IMR-90 (cell line): ENCODE measurements around the gene RNF223. TPM values are rescaled to one million over a fixed set of nuclear protein-coding genes. Genes with fewer than 3 reads are reported as not detected.

Source experiments
- ATAC-seq: fragments of 200-7000 bp; cut with Tn5 transposase; 2 replicates; pipeline ENCODE4 v1.9.1; 2020; ENCODE audit warnings: low read depth, mild to moderate bottlenecking, moderate library complexity
- BruUV-seq: library from RNA; stranded (reverse); fragments of 400-500 nt; replicated peaks from 2 replicates; lab custom pipeline; 2021; lab: Mats Ljungman, UMichigan
- CTCF ChIA-PET: fragments of 300-600 bp; formaldehyde crosslinking; extraction: SDS; loops from one replicate; lab custom pipeline; 2021; ENCODE audit warnings: antibody characterized with exemption; lab: Yijun Ruan, JAX
- POLR2A ChIA-PET: fragments of 300-600 bp; sonication (Branson Sonifier 250); formaldehyde crosslinking; loops from one replicate; lab custom pipeline; 2022; ENCODE audit warnings: antibody characterized with exemption; ENCODE audit not compliant: unreplicated experiment; lab: Charles Lee
- DNase-seq: peaks from one replicate; pipeline ENCODE4 v3.0.0; 2013
- H2AFZ ChIP-seq: replicated peaks from 2 replicates; pipeline ENCODE3; 2013; ENCODE audit warnings: low read length, mild to moderate bottlenecking; ENCODE audit not compliant: poor library complexity
- H2AK5ac ChIP-seq: 2 replicates; pipeline ENCODE4 v1.6.1; 2013; ENCODE audit warnings: low read depth, low read length, inconsistent platforms
- H2AK9ac ChIP-seq: replicated peaks from 2 replicates; pipeline ENCODE3; 2013; ENCODE audit warnings: mild to moderate bottlenecking, low read depth, low read length, moderate library complexity; ENCODE audit not compliant: poor library complexity
- H2BK120ac ChIP-seq: 2 replicates; pipeline ENCODE4 v1.6.1; 2013; ENCODE audit warnings: low read depth, low read length, inconsistent platforms
- H2BK15ac ChIP-seq: 3 replicates; pipeline ENCODE4 v1.6.1; 2013; ENCODE audit warnings: low read depth, low read length, inconsistent platforms
- H2BK20ac ChIP-seq: 2 replicates; pipeline ENCODE4 v1.6.1; 2013; ENCODE audit warnings: low read depth, mild to moderate bottlenecking, inconsistent platforms, low read length, moderate library complexity
- H2BK5ac ChIP-seq: 2 replicates; pipeline ENCODE4 v1.6.1; 2013; ENCODE audit warnings: mild to moderate bottlenecking, low read depth, low read length, inconsistent platforms; ENCODE audit not compliant: poor library complexity, severe bottlenecking
- H3K14ac ChIP-seq: replicated peaks from 2 replicates; pipeline ENCODE4 v1.6.1; 2013; ENCODE audit warnings: low read depth, low read length, inconsistent platforms
- H3K18ac ChIP-seq: 2 replicates; pipeline ENCODE4 v1.6.1; 2013; ENCODE audit warnings: low read depth, low read length, control low read depth
- H3K23ac ChIP-seq: 2 replicates; pipeline ENCODE4 v1.6.1; 2013; ENCODE audit warnings: low read depth, low read length, inconsistent platforms
- H3K27ac ChIP-seq: 2 replicates; pipeline ENCODE4 v1.5.1; 2013; ENCODE audit warnings: mild to moderate bottlenecking, control low read depth, low read length; ENCODE audit not compliant: insufficient read depth
- H3K27me3 ChIP-seq: 2 replicates; pipeline ENCODE4 v1.6.1; 2013; ENCODE audit warnings: low read length; ENCODE audit not compliant: control insufficient read depth, insufficient read depth
- H3K36me3 ChIP-seq: 2 replicates; pipeline ENCODE4 v1.6.1; 2013; ENCODE audit warnings: low read length, mixed read lengths; ENCODE audit not compliant: control insufficient read depth, insufficient read depth
- H3K4ac ChIP-seq: 2 replicates; pipeline ENCODE4 v1.6.1; 2013; ENCODE audit warnings: low read depth, low read length, inconsistent platforms
- H3K4me1 ChIP-seq: 2 replicates; pipeline ENCODE4 v1.6.1; 2013; ENCODE audit warnings: low read length, mixed read lengths; ENCODE audit not compliant: control insufficient read depth, insufficient read depth
- H3K4me2 ChIP-seq: 2 replicates; pipeline ENCODE4 v1.6.1; 2013; ENCODE audit warnings: low read depth, mild to moderate bottlenecking, control low read depth, low read length, moderate library complexity
- H3K4me3 ChIP-seq: 2 replicates; pipeline ENCODE4 v1.5.1; 2013; ENCODE audit warnings: low read depth, mild to moderate bottlenecking, control low read depth, low read length, moderate library complexity; ENCODE audit not compliant: insufficient read depth
- H3K56ac ChIP-seq: 2 replicates; pipeline ENCODE4 v1.6.1; 2013; ENCODE audit warnings: low read length, inconsistent platforms; ENCODE audit not compliant: insufficient read depth; ENCODE audit errors: extremely low read depth
- H3K79me1 ChIP-seq, 2 experiments: 2 replicates each; pipeline ENCODE4 v1.6.1; 2013; ENCODE audit warnings: low read length in 2 of 2, inconsistent platforms in 1 of 2, low read depth in 1 of 2
- H3K9ac ChIP-seq: 2 replicates; pipeline ENCODE4 v1.6.1; 2013; ENCODE audit warnings: low read depth, low read length, control low read depth
- H3K9me1 ChIP-seq: 2 replicates; pipeline ENCODE4 v1.6.1; 2013; ENCODE audit warnings: low read length, inconsistent platforms; ENCODE audit not compliant: insufficient read depth
- H3K9me3 ChIP-seq: 2 replicates; pipeline ENCODE4 v1.6.1; 2013; ENCODE audit warnings: low read length; ENCODE audit not compliant: control insufficient read depth, insufficient read depth
- H4K20me1 ChIP-seq: 2 replicates; pipeline ENCODE4 v1.6.1; 2013; ENCODE audit warnings: low read length, inconsistent platforms; ENCODE audit not compliant: insufficient read depth
- H4K5ac ChIP-seq: 2 replicates; pipeline ENCODE4 v1.6.1; 2013; ENCODE audit warnings: mild to moderate bottlenecking, low read depth, low read length, control low read depth
- H4K8ac ChIP-seq, 2 experiments: 2 replicates each; pipeline ENCODE4 v1.6.1; 2013; ENCODE audit warnings: low read depth in 2 of 2, low read length in 2 of 2, control low read depth in 1 of 2, inconsistent platforms in 1 of 2
- H4K91ac ChIP-seq: 2 replicates; pipeline ENCODE4 v1.6.1; 2013; ENCODE audit warnings: low read depth, low read length, inconsistent platforms; ENCODE audit not compliant: insufficient read depth
- BHLHE40 ChIP-seq: fragments of 150-350 bp; IDR thresholded peaks from 2 replicates; pipeline ENCODE4 v1.6.1; 2016; ENCODE audit warnings: mild to moderate bottlenecking, low read depth, low read length
- CEBPB ChIP-seq: IDR thresholded peaks from 2 replicates; pipeline ENCODE4 v1.6.1; 2012; ENCODE audit warnings: low read depth, low read length, improper control_type of control experiment
- MAFK ChIP-seq: IDR thresholded peaks from 2 replicates; pipeline ENCODE4 v1.6.1; 2012; ENCODE audit warnings: low read depth, low read length, improper control_type of control experiment
- MAZ ChIP-seq: IDR thresholded peaks from 2 replicates; pipeline ENCODE4 v1.6.1; 2012; ENCODE audit warnings: low read depth, mild to moderate bottlenecking, low read length, improper control_type of control experiment, moderate library complexity, borderline replicate concordance
- MXI1 ChIP-seq: IDR thresholded peaks from 2 replicates; pipeline ENCODE4 v1.6.1; 2012; ENCODE audit warnings: low read depth, mild to moderate bottlenecking, low read length, moderate library complexity, borderline replicate concordance
- NFE2L2 ChIP-seq: fragments of 150-350 bp; IDR thresholded peaks from 2 replicates; pipeline ENCODE4 v1.6.1; 2016; ENCODE audit warnings: low read depth, mild to moderate bottlenecking, low read length
- POLR2A ChIP-seq: IDR thresholded peaks from 2 replicates; pipeline ENCODE4 v1.6.1; 2012; ENCODE audit warnings: mild to moderate bottlenecking, low read depth, low read length
- RAD21 ChIP-seq: IDR thresholded peaks from 2 replicates; pipeline ENCODE4 v1.6.1; 2012; ENCODE audit warnings: low read length, improper control_type of control experiment
- RCOR1 ChIP-seq: IDR thresholded peaks from 2 replicates; pipeline ENCODE4 v1.6.1; 2012; ENCODE audit warnings: mild to moderate bottlenecking, low read length, improper control_type of control experiment; ENCODE audit not compliant: insufficient replicate concordance
- RFX5 ChIP-seq: IDR thresholded peaks from 2 replicates; pipeline ENCODE4 v1.8.0; 2012; ENCODE audit warnings: low read depth, mild to moderate bottlenecking, low read length, moderate library complexity
- SMC3 ChIP-seq: fragments of 150-350 bp; IDR thresholded peaks from 2 replicates; pipeline ENCODE4 v1.6.1; 2016; ENCODE audit warnings: low read depth, mild to moderate bottlenecking, antibody characterized with exemption, low read length, moderate library complexity
- WGBS, 2 experiments: methylation state at CpG; one replicate each; pipeline versions ENCODE4 v1.1.5 to v1.1.7; 2013; ENCODE audit warnings: missing lambda C conversion rate in 2 of 2; ENCODE audit not compliant: insufficient read length in 1 of 2; ENCODE audit errors: extremely low coverage in 2 of 2; 5-methylcytosine and 5-hydroxymethylcytosine counted together
- dilution Hi-C: fragments of 300-500 bp; cut with HindIII; formaldehyde crosslinking; loops from one replicate; pipeline ENCODE4 v1.14.3; 2018; ENCODE audit warnings: low sequenced_read_pairs; ENCODE audit not compliant: unreplicated experiment
- in situ Hi-C: fragments of 300-500 bp; cut with MboI; formaldehyde crosslinking; loops from 3 replicates; pipeline ENCODE4 v1.14.3; 2019; ENCODE audit warnings: low sequenced_read_pairs, inconsistent platforms, mixed read lengths
- intact Hi-C: fragments of 100-400 bp; cut with micrococcal nuclease; formaldehyde crosslinking; loops from 2 replicates; pipeline ENCODE4 v1.10.0; 2022
- polyA plus RNA-seq, 3 experiments: library from polyadenylated mRNA; depleted of rRNA; stranded (reverse); fragments of >200 nt; gene quantifications; 2 replicates each; pipeline ENCODE4 v1.2.3, GENCODE V29; 2012; ENCODE audit warnings: low replicate concordance in 1 of 3
- total RNA-seq: library from RNA; depleted of rRNA; stranded (reverse); fragments of >200 nt; gene quantifications from 2 replicates; pipeline ENCODE4 v1.2.3, GENCODE V29; 2012
- TF ChIP-seq, protein P1 (sequence below): fragments of 150-350 bp; IDR thresholded peaks from 2 replicates; pipeline ENCODE4 v1.6.1; 2016; ENCODE audit warnings: low read depth, mild to moderate bottlenecking, low read length, moderate library complexity, borderline replicate concordance
- TF ChIP-seq, protein P2 (sequence below): conservative IDR thresholded peaks from 2 replicates; pipeline ENCODE4 v1.5.1; 2012; ENCODE audit warnings: mild to moderate bottlenecking, low read depth, low read length, improper control_type of control experiment

The RNF223 gene
- total and polyA plus RNA-seq, 2 of the 4 experiments (the other 2 are of a cell fraction), result not detected

DNA sequence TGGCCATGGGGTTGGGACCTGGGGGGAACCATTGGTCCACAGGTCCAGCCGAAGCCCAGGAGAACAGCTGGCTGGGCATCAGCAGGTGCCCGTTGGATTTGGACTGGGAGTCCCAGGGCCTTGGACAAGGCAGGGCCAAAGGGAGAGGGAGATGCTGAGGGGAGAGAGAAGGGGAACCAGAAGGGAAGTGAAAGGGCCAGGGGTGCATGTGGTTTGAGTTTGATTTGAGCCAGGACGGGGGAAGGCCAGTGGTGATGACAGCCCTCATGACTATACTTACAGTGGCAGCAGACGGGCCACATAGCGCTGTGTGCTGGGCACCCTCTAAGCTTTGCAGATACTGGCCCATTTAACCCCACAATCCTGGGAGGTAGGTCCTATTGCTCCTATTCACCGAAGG is 35.4 kb downstream of the RNF223 start:
- DNase-seq (no peak), ATAC-seq (no peak)
- Histone ChIP-seq H3K4me3 (no peak overlapping the region), H3K9me1 (0 out of 2 replicates have a peak, but pooled peaks cover 5% of the 10 kb centered on the region), H3K23ac (no peak overlapping the region), H3K18ac (no peak overlapping the region), H4K91ac (no peak overlapping the region), H2AFZ (peak overlapping the region; percentile 41), H3K27me3 (no peaks in the 10 kb centered on the region), H3K4ac (no peak overlapping the region), H3K27ac (no peak overlapping the region), H4K20me1 (peaks cover 59% of the 10 kb centered on the region), H2AK5ac (no peak overlapping the region), H3K56ac (no peak overlapping the region), H3K9ac (no peak overlapping the region), H3K4me1 (peaks cover 7% of the 10 kb centered on the region), H3K4me2 (no peak overlapping the region), H3K36me3 (peaks cover 28% of the 10 kb centered on the region), H3K14ac (no peak overlapping the region), H2AK9ac (no peak overlapping the region), H3K79me1 (peaks cover 9 to 31% of the 10 kb centered on the region in 2 experiments), H4K8ac (no peak overlapping the region), H4K5ac (no peak overlapping the region), H2BK15ac (no peak overlapping the region), H2BK20ac (no peak overlapping the region), H3K9me3 (no peaks in the 10 kb centered on the region), H2BK5ac (no peak overlapping the region), H2BK120ac (no peak overlapping the region)
- intact Hi-C loops, result no loop called here
- ChIA-PET CTCF (interaction anchor here (1.1 kb wide), 1 partner anchor 21 kb away, joined by 3 read pairs; no protein-coding TSS in a partner anchor), POLR2A (no interaction called here)
- dilution Hi-C loops, result no loop called here
- in situ Hi-C loops, result no loop called here
- TF ChIP-seq MAFK, result no peak
- TF ChIP-seq, protein P1, sequence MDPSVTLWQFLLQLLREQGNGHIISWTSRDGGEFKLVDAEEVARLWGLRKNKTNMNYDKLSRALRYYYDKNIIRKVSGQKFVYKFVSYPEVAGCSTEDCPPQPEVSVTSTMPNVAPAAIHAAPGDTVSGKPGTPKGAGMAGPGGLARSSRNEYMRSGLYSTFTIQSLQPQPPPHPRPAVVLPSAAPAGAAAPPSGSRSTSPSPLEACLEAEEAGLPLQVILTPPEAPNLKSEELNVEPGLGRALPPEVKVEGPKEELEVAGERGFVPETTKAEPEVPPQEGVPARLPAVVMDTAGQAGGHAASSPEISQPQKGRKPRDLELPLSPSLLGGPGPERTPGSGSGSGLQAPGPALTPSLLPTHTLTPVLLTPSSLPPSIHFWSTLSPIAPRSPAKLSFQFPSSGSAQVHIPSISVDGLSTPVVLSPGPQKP, result no peak
- TF ChIP-seq BHLHE40, result no peak
- TF ChIP-seq NFE2L2, result no peak
- TF ChIP-seq RCOR1, result no peak
- TF ChIP-seq SMC3, result no peak
- no peak for TF ChIP-seq POLR2A
- TF ChIP-seq MXI1, result no peak
- TF ChIP-seq CEBPB, result no peak
- TF ChIP-seq, protein P2, sequence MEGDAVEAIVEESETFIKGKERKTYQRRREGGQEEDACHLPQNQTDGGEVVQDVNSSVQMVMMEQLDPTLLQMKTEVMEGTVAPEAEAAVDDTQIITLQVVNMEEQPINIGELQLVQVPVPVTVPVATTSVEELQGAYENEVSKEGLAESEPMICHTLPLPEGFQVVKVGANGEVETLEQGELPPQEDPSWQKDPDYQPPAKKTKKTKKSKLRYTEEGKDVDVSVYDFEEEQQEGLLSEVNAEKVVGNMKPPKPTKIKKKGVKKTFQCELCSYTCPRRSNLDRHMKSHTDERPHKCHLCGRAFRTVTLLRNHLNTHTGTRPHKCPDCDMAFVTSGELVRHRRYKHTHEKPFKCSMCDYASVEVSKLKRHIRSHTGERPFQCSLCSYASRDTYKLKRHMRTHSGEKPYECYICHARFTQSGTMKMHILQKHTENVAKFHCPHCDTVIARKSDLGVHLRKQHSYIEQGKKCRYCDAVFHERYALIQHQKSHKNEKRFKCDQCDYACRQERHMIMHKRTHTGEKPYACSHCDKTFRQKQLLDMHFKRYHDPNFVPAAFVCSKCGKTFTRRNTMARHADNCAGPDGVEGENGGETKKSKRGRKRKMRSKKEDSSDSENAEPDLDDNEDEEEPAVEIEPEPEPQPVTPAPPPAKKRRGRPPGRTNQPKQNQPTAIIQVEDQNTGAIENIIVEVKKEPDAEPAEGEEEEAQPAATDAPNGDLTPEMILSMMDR, result no peak
- TF ChIP-seq RAD21, result no peak
- TF ChIP-seq RFX5, result no peak
- no peak for TF ChIP-seq MAZ
- WGBS, 2 experiments, result 92% methylated on average over 5 of the region's 6 CpGs; no CpG with 5 or more reads in 1 of the 2 experiments
- BruUV-seq, result no TSS peak
